HuH-7.5 (cell line): ENCODE results near the gene SPECC1.

Experiments used
- DNase-seq: peaks from one replicate; pipeline ENCODE4 v3.0.0; 2011; ENCODE audit warnings: low spot score

SPECC1 gene

DNA sequence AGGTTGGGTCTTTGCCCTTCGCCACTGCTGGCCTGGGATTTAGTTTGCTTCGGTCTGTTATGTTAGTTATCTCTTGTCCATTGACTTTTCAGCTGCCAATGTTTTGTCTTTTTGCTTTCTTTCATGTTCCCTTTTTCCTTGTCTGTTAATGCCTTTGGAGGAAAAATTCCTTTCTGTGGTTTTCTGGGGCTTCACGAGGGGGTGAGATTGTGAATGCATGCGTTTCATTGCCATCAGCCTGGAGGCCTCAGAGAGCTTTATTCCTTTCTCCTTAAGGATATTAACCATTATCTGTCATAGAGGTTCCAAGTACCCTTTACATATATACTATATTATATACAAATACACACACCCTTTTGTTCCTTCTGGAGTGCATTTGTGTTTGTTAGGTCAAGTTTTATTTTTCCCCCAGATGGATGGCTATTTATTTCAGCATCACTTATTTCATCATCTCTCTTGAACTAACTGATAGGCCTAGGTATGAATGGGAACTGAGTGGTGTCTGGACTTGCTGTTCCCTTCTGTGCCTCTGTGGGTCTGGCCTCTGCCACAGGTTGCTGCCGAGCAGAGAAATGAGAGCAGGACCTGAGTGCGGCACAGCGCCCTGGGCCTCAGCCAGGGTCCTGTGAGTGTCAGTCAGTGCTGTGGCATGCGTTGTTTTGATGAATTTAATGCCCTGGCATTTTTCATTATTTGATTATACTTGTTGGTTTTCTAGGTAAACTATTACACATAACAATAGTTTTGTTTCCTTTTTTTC, 264.8 kb downstream of the SPECC1 start:
- no peak for DNase-seq

DNA sequence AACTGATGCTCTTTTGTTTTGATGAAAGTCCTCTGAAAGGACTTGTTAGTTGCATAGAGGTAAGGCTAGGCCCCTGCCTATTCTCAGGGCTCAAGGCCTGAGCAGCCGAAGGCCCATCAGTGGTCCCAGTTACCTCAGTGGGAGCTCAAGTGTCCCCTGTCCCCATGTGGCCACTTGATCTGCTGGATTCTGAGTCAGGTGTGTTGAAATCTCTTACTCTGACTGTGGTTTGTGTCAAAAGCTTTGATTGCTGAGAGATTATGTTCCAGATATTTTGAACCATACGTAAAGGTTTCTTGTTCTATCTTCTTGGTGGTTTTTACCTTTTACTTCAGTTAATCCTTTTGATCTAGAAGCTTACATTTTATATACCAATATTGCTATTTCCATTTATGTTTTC, 266.5 kb downstream of the SPECC1 start:
- no peak for DNase-seq

DNA sequence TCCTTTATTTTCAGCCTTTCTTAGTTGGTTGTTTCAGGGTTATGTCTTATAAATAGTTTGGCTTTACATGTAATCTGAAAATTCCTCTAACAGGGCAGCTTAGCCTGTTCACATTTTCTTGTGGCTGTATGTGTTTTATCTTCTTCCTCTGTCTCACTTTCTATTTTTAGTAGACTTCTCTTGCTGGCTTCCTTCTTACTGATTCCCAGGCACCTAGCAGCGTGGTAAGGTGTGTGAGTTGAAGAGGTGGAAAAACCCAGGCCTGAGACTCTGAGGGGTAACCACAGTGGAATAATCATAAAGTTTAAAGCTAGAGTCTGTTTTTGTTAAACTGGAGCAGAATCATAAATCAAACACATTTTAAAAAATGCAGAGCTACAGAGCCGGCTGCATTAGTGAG, 267.3 kb downstream of the SPECC1 start:
- no peak for DNase-seq

GRCh38 chr17:20278805-20279204, 269.6 kb downstream of the SPECC1 start:
- no peak for DNase-seq

- DNase-seq = no peak
Measured at GRCh38 chr17:20279631-20280030, 270.5 kb downstream of the SPECC1 start.

- DNase-seq = no peak
Measured at GRCh38 chr17:20280051-20280450, 270.9 kb downstream of the SPECC1 start.

- DNase-seq = no peak
Measured at GRCh38 chr17:20280851-20281250, 271.7 kb downstream of the SPECC1 start.

DNA sequence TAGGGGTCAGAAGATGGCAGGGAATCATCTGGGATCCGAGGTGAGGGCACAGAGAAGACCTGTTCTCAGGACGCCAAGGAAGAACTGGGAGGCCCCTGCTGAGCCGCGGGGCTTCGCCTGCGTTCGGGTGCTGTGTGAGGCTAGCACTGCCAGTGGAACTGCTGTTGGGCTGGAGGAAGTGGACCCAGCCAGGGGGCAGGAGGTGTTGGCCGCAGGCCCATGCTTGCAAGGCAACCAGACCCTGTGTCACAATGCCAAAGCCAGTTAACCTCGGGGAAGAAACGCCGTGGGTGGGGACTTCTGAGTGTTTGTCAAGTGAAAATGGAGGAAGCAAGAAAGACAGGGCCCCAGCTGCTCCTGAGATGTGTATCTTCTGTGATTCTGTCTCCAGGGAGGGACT, 272.7 kb downstream of the SPECC1 start:
- no peak for DNase-seq

GRCh38 chr17:20282526-20283308, 273.6 kb downstream of the SPECC1 start:
- DNase-seq = no peak

DNA sequence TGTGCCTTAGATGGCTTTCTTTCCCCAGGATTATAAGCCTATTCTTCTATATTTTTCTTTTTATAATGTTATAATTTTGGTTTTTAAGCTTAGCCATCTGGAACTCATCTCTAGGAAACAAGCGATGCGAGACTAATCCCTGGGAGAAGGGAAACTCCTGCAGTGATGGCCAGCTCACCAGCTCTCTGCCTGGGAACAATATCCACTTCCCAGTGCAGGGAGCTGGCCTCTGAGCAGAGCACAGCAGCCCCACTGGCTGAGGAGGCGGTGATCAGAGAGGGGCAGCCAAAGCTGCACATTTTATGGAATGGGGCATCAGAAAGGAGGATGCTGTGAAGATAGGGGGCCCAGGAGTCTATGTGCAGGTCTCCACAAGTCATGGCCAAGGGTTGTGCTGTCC, 274.9 kb downstream of the SPECC1 start:
- DNase-seq = no peak

DNA sequence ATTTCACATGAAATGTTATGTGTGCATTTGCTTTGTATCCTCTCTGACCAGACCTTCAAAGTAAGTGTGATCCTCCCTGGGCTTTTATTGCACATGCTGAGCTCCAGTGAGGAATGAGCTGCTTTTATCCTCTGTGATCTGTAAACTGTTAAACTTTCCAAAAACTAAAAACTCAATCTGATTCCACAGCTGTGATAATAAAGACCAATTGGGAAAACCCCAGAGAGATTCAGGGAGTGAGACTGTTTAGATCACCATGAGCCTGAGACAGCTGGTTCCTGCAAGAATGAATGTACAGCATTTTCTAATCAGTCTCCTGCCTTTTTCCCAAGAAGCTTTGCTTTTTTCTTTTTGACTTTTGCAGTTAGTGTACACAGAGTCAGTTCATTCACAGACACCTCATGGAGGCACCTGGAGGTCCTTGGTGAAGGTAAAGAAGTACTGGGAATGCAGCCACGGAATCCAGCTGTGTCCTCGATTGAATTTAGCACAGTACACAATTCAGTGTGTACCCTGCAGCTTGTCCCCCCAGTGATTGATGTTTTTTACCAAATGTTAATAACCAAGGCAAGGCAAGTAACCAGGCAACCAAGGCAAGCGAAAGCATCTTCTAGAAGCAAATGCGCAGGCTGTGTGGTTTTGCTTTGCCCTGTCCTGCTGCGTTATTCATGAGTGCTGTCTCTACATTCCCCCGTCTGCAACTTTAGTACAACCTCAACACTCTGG, 275.6 kb downstream of the SPECC1 start:
- no peak for DNase-seq

- DNase-seq = no peak
Measured at GRCh38 chr17:20289984-20290383, 280.8 kb downstream of the SPECC1 start.

DNA sequence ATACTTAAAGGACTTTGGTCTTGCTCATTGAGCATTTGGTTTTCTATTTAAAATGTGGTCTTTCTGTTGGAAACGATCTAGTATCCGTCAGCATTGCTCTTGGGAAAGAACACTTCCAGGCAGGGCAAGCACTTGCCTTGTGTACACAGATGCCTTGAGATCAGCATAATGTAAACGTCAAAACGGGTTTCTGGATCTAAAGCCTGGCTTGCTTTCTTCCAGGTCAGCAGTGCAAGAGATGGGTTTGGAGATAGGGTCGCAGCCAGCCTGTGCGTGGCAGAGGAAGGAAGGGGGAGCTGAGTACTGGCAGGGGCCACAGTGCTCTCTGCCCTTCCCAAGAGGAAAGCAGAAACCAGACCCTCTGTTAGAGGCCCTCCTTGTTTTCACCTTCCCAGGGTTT, 282.7 kb downstream of the SPECC1 start:
- DNase-seq = no peak

DNA sequence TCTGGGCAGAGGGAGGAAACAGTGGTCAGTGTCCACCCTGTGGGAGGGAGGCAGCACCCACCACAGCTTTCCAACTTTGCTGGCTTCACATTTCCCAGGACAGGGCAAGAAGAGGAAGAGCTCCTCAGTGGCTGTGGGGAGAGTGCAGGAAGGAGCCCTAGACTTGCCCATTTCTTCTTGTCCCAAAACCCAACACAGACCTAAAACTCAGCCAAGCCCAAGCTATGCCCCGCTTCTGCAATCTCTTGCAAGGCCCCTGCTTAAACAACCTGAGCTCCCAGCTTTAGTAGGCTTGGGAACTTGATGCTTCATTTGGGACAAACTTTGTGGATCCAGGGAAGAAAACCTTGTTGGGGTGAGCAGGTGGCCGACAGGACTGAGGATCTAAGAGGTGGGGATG, 284.3 kb downstream of the SPECC1 start:
- no peak for DNase-seq

GRCh38 chr17:20294120-20294519, 285.0 kb downstream of the SPECC1 start:
- DNase-seq = no peak

DNA sequence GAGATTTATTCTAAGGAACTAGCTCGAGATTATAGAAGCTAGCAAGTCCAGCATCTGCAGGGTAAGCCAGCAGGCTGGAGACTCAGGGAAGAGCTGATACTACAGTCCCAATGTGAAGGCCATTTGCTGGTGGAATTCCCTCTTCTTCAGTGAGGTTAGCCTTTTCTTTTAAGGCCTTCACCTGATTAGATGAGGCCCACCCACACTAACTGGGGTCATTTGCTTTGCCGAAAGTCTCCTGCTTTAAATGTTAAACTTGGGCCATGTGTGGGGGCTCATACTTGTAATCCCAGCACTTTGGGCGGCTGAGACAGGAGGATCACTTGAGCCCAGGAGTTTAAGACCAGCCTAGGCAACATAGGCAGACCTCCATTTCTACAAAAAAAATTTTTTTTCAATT, 289.9 kb downstream of the SPECC1 start:
- DNase-seq = no peak

GRCh38 chr17:20300436-20300934, 291.3 kb downstream of the SPECC1 start:
- no peak for DNase-seq

GRCh38 chr17:20302246-20302917, 293.2 kb downstream of the SPECC1 start:
- no peak for DNase-seq

DNA sequence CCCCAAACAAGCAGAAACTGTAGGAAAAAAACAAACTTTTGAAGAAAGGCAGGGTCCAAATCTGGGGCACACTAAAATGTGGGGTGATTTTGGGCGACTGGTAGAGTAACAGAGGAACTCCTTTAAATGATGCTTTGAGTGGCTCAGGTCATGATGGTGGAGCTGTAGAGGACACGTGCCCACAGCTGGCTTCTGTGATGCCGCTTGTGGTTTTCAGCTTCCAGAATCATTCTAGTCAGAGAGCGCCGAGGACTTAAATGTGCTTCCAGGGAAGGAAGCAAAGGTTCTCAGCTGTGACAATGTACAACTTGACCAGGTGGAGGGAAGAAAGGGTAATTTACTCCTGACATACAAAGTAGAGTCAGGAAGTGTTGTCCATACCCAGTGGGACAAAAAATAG, 295.8 kb downstream of the SPECC1 start:
- no peak for DNase-seq

- DNase-seq = no peak
Measured at GRCh38 chr17:20306924-20307323, 297.8 kb downstream of the SPECC1 start.

- no peak for DNase-seq
Measured at GRCh38 chr17:20307326-20307910, 298.3 kb downstream of the SPECC1 start.

DNA sequence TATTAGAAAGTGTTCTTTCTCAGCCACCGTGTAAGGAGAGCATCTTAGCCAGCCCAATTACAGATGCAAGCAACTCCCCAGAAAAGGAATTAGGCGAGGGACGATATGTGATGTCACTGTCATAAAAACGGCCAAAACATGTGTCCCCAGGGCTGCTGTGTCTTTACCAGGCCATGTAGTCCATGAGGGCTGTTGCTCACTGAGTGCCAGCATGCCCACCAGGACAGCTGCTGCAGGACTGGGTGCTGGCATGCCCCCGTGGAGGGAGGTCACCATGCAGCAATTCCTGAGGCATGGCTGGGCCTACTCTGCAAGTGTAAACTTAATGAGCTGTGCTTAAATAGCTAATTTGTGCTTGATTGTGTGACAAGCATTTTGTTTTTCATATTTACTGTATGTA, 301.3 kb downstream of the SPECC1 start:
- no peak for DNase-seq
